Measurements from ENCODE around the gene ZDHHC9. TPM values are rescaled to one million over a fixed set of nuclear protein-coding genes. Genes with fewer than 3 reads are reported as not detected.

The ZDHHC9 gene
- total RNA-seq, 1 donor from 2014 or later = 62.0 TPM

GRCh38 chrX:129759576-129760061 is 84.1 kb downstream of the ZDHHC9 start:
- H3K4me1 Mint-ChIP-seq (ENCODE audit: low read depth, unreplicated experiment) = no peaks in the 10 kb centered on the region
- H3K27ac Mint-ChIP-seq (ENCODE audit: unreplicated experiment) = no peak overlapping the region
- H3K36me3 Mint-ChIP-seq (ENCODE audit: unreplicated experiment) = no peaks in the 10 kb centered on the region
- no peak for DNase-seq
- no peaks in the 10 kb centered on the region for H3K9me3 Mint-ChIP-seq (ENCODE audit: unreplicated experiment)
- peaks cover 3% of the 10 kb centered on the region for H3K27me3 Mint-ChIP-seq (ENCODE audit: unreplicated experiment)
- no peak for TF ChIP-seq CTCF (IDR thresholded peaks at IDR 0.05; ENCODE audit: partially characterized antibody, unreplicated experiment)
- H3K4me3 Mint-ChIP-seq (ENCODE audit: unreplicated experiment) = no peak overlapping the region

- no peak for DNase-seq
- H3K9me3 Mint-ChIP-seq (ENCODE audit: unreplicated experiment) = no peaks in the 10 kb centered on the region
- no peak overlapping the region for H3K4me3 Mint-ChIP-seq (ENCODE audit: unreplicated experiment)
- H3K36me3 Mint-ChIP-seq (ENCODE audit: unreplicated experiment) = no peaks in the 10 kb centered on the region
- no peak for TF ChIP-seq CTCF (IDR thresholded peaks at IDR 0.05; ENCODE audit: partially characterized antibody, unreplicated experiment)
- no peak overlapping the region for H3K27ac Mint-ChIP-seq (ENCODE audit: unreplicated experiment)
- peaks cover 2% of the 10 kb centered on the region for H3K27me3 Mint-ChIP-seq (ENCODE audit: unreplicated experiment)
- H3K4me1 Mint-ChIP-seq (ENCODE audit: low read depth, unreplicated experiment) = no peaks in the 10 kb centered on the region
These were observed 87.7 kb downstream of the ZDHHC9 start for GRCh38 chrX:129755779-129756650.

- no peak for TF ChIP-seq CTCF (IDR thresholded peaks at IDR 0.05; ENCODE audit: partially characterized antibody, unreplicated experiment)
- no peaks in the 10 kb centered on the region for H3K9me3 Mint-ChIP-seq (ENCODE audit: unreplicated experiment)
- H3K27ac Mint-ChIP-seq (ENCODE audit: unreplicated experiment) = no peak overlapping the region
- H3K27me3 Mint-ChIP-seq (ENCODE audit: unreplicated experiment) = peaks cover 2% of the 10 kb centered on the region
- no peak overlapping the region for H3K4me3 Mint-ChIP-seq (ENCODE audit: unreplicated experiment)
- no peak for DNase-seq
- no peaks in the 10 kb centered on the region for H3K4me1 Mint-ChIP-seq (ENCODE audit: low read depth, unreplicated experiment)
- no peaks in the 10 kb centered on the region for H3K36me3 Mint-ChIP-seq (ENCODE audit: unreplicated experiment)
These were observed 89.3 kb downstream of the ZDHHC9 start for GRCh38 chrX:129754056-129755024.

Other genes with a start within 250 kb of the ZDHHC9 start
- not detected for gene APLN, start 188.9 kb downstream of the ZDHHC9 start, total RNA-seq (ENCODE audit: unreplicated experiment)
- not detected for gene XPNPEP2, start 104.9 kb downstream of the ZDHHC9 start, total RNA-seq (ENCODE audit: unreplicated experiment)
- not detected for gene SASH3, start 63.9 kb downstream of the ZDHHC9 start, total RNA-seq (ENCODE audit: unreplicated experiment)
- 9.8 TPM for gene UTP14A, start 62.3 kb upstream of the ZDHHC9 start, total RNA-seq (ENCODE audit: unreplicated experiment)
- 14.7 TPM for gene BCORL1, start 138.7 kb upstream of the ZDHHC9 start, total RNA-seq (ENCODE audit: unreplicated experiment)